ENCODE results near the gene CMC4.

Gene CMC4

DNA sequence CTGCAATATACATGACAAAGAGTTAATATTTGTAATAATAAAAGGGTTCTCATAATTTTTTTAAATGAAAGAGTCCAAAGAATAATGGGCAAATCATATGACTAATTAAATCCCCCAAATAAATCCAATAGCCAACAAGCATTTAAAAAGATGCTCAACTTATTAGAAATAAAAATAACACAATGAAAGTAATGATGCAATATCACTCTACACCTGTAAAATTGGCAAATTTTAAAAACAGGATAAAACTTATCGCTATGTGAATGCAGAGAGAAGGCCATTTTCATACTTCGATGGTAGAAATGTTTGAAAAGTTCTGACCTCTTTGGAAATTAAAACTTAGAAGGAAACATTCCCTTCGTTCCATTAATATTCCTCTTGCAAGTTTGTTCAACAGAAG lies 50.3 kb downstream of the CMC4 start:
- no peak overlapping the region for H3K9ac ChIP-seq (ENCODE audit: low read length)
- no peaks in the 10 kb centered on the region for H3K36me3 ChIP-seq (ENCODE audit: control insufficient read depth, insufficient read depth, low read length)
- no peak overlapping the region for H3K27ac ChIP-seq (ENCODE audit: low read depth, low read length)
- no peak overlapping the region for H3K4me3 ChIP-seq (ENCODE audit: low read length)
- H3K27me3 ChIP-seq (ENCODE audit: control insufficient read depth, insufficient read depth, low read length), result no peaks in the 10 kb centered on the region
- H3K4me1 ChIP-seq (ENCODE audit: control insufficient read depth, insufficient read depth, low read length), result no peaks in the 10 kb centered on the region
